Astrocyte of the cerebellum (primary cell): ENCODE data around the gene RAB8A.

Experiments used
- DNase-seq: peaks from one replicate; pipeline ENCODE4 v3.0.0-alpha.2; 2011; ENCODE audit warnings: low read depth
- H3K4me3 ChIP-seq: 2 replicates; pipeline ENCODE4 v1.5.1; 2011; ENCODE audit warnings: mild to moderate bottlenecking, low read depth, low read length, moderate library complexity
- in situ Hi-C: cut with HindIII; loops from 2 replicates; pipeline ENCODE4 v1.10.0; 2017; ENCODE audit warnings: low sequenced_read_pairs
- TF ChIP-seq, protein P1 (sequence below): IDR thresholded peaks from 2 replicates; pipeline ENCODE4 v1.5.1; 2012; ENCODE audit warnings: low read length, low read depth, moderate library complexity, mild to moderate bottlenecking; ENCODE audit errors: missing control alignments

The RAB8A gene

GRCh38 chr19:16074488-16075365 lies 37.0 kb upstream of the RAB8A start:
- TF ChIP-seq, protein P1, sequence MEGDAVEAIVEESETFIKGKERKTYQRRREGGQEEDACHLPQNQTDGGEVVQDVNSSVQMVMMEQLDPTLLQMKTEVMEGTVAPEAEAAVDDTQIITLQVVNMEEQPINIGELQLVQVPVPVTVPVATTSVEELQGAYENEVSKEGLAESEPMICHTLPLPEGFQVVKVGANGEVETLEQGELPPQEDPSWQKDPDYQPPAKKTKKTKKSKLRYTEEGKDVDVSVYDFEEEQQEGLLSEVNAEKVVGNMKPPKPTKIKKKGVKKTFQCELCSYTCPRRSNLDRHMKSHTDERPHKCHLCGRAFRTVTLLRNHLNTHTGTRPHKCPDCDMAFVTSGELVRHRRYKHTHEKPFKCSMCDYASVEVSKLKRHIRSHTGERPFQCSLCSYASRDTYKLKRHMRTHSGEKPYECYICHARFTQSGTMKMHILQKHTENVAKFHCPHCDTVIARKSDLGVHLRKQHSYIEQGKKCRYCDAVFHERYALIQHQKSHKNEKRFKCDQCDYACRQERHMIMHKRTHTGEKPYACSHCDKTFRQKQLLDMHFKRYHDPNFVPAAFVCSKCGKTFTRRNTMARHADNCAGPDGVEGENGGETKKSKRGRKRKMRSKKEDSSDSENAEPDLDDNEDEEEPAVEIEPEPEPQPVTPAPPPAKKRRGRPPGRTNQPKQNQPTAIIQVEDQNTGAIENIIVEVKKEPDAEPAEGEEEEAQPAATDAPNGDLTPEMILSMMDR: no peak
- H3K4me3 ChIP-seq: no peak overlapping the region
- DNase-seq: no peak
- in situ Hi-C loops: no loop called here

DNA sequence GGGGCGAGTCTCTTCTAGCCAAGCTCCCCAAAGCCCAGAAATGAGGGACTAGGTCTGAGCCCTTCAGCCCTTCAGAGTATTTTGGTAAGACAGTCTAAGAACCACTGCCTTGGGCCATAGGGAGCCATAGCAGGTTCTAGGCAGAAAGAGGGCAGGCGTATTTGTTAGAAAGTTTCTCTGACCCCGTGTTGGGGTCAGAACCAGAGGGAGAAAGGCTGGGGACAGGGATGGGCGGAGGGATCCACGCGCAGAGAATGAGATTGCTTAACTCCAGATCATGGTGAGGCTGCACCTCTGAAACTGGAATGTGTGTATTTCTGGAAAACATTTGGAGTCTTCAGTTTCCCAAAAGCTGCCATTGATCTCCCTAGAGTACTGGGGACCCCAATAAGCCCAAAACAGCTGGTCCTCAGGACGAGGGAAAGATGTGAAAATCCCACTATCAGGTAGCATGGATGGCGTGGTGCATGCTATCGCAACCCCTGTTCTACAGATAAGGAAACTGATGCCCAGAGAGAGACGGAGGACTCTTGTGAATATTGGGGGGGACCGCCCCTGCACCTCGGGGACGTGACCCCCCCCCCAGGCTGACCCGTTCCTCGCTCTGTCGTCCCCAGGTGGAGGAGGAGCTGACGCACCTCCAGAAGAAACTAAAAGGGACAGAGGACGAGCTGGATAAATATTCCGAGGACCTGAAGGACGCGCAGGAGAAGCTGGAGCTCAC lies 36.1 kb upstream of the RAB8A start:
- TF ChIP-seq, protein P1: no peak
- in situ Hi-C loops: no loop called here
- DNase-seq: no peak
- H3K4me3 ChIP-seq: peak overlapping the region; percentile 86

DNA sequence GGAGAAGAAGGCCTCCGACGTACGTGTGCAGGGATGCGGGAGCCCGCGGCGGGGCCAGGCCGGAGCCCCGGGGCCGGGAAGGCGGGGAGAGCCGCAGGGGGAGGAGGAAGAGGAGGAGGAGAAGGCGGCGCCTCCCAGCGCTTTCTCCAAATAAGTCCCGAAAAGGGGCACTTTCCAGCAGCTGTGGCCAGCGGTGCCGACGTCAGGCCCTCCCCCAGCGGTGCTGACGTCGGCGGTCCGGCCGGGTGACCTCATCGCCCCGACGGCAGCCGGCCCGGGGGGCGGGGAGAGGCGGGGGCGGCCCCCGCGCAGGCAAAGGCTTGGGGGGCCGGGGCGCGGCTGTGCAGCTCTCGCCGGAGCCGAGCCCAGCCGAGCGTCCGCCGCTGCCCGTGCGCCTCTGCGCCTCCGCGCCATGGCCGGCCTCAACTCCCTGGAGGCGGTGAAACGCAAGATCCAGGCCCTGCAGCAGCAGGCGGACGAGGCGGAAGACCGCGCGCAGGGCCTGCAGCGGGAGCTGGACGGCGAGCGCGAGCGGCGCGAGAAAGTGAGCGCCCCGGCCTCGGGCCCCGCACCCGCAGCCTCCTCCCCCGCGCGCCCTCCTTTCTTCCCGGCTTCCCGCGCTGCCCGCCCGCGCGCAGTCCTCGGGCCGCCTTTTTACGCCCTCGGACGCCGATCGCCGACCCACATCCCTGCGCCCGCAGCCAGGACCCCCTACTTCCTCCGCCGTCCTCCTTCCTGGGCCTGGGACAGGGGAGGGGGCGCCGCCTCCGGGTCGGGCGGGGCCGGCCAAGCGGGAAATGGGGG lies 35.3 kb upstream of the RAB8A start, which contains the start of gene TPM4:
Gene TPM4, plus strand, starts transcription at position 342 of the 804 bp plus-strand sequence. Its CDS starts 71 bp downstream, at position 413.
- peak within 1 kb of the TSS; percentile 86 for H3K4me3 ChIP-seq
- TF ChIP-seq, protein P1: no peak
- DNase-seq: peak; percentile 86
- in situ Hi-C loops: no loop called here

GRCh38 chr19:16076958-16077611 lies 34.6 kb upstream of the RAB8A start:
- in situ Hi-C loops: no loop called here
- TF ChIP-seq, protein P1: no peak
- H3K4me3 ChIP-seq: peak overlapping the region; percentile 86
- no peak for DNase-seq

DNA sequence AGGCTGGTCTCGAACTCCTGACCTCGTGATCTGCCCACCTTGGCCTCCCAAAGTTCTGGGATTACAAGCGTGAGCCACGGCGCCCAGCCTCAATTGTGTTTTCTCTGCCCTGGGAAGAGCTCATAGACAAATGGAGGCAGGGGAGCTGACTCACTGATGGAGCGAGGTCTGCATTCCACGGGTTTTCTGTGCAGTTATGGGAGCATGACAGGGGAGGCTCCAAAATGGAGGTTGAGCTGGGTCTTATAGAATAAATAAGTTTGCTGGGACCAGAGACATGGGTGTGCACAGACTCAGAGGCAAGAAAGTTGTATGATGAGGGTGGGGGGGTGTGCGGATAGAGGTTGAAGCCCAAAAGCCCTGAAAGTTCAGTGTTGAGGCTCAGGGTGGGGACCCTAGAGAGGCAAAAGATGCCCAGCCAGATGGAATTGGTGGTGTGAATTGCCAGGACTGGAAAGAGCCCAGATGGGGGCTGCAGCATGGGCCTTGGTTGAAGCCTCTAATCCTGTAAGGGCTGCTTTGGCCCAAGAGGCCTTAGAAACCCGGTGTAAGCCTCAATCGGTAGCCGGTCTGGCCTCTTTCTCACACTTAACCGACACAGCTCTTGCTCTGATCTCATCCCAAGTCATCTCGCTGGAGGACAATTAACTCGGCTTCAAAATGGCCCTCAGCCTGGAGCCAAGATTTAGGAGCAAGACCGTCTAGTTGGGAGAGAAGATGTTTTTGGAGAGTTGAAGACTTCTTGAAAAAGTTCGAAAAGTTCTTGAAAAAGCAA lies 33.5 kb upstream of the RAB8A start:
- DNase-seq: peak; percentile 29
- in situ Hi-C loops: no loop called here

More for the DNA sequence above, 33.5 kb upstream of the RAB8A start:
- peak overlapping the region; percentile 86 for H3K4me3 ChIP-seq
- TF ChIP-seq, protein P1: no peak
